OCI-LY1 (cell line): ENCODE results near the gene ZNF574.

ENCODE experiments used
- H2AFZ ChIP-seq: fragments of 200-600 bp; sonication (generic), shearing (Covaris generic); 2 replicates; pipeline ENCODE4 v1.6.0; 2014; ENCODE audit warnings: antibody characterized with exemption, mild to moderate bottlenecking, low read length
- H3F3A ChIP-seq: fragments of 200-600 bp; sonication (generic), shearing (Covaris generic); 2 replicates; pipeline ENCODE4 v1.6.0; 2014; ENCODE audit warnings: mild to moderate bottlenecking, antibody characterized with exemption, low read length, moderate library complexity; ENCODE audit not compliant: insufficient read depth
- H3K27ac ChIP-seq: fragments of 200-600 bp; sonication (generic); 2 replicates; pipeline ENCODE4 v1.5.1; 2014; ENCODE audit warnings: low read length, mixed run types, mild to moderate bottlenecking, low read depth; ENCODE audit not compliant: poor library complexity, severe bottlenecking
- H3K27me3 ChIP-seq: fragments of 200-600 bp; sonication (generic); 2 replicates; pipeline ENCODE4 v1.6.0; 2014; ENCODE audit warnings: antibody characterized with exemption, mild to moderate bottlenecking, low read length, moderate library complexity; ENCODE audit not compliant: insufficient read depth
- H3K36me3 ChIP-seq: fragments of 200-600 bp; sonication (generic); 2 replicates; pipeline ENCODE4 v1.6.1; 2014; ENCODE audit warnings: mild to moderate bottlenecking, antibody characterized with exemption, low read length, moderate library complexity, mixed read lengths; ENCODE audit not compliant: insufficient read depth
- H3K4me1 ChIP-seq: fragments of 200-600 bp; sonication (generic); 2 replicates; pipeline ENCODE4 v1.5.1; 2014; ENCODE audit warnings: mild to moderate bottlenecking, low read length, moderate library complexity; ENCODE audit not compliant: insufficient read depth, severe bottlenecking
- H3K4me2 ChIP-seq: fragments of 200-600 bp; sonication (generic), shearing (Covaris generic); 2 replicates; pipeline ENCODE4 v1.6.1; 2014; ENCODE audit warnings: low read length
- H3K4me3 ChIP-seq: fragments of 200-600 bp; sonication (generic); 2 replicates; pipeline ENCODE4 v1.5.1; 2014; ENCODE audit warnings: low read length, low read depth, mild to moderate bottlenecking, mixed read lengths; ENCODE audit not compliant: poor library complexity, severe bottlenecking
- H3K79me2 ChIP-seq: fragments of 200-600 bp; shearing (Covaris generic); 2 replicates; pipeline ENCODE4 v1.6.1; 2016; ENCODE audit warnings: mixed run types, low read length, mixed read lengths; ENCODE audit not compliant: insufficient read depth
- H3K9ac ChIP-seq: fragments of 200-600 bp; sonication (generic), shearing (Covaris generic); 2 replicates; pipeline ENCODE4 v1.6.1; 2014; ENCODE audit warnings: mild to moderate bottlenecking, low read length, mixed read lengths
- H3K9me2 ChIP-seq: fragments of 200-600 bp; sonication (generic), shearing (Covaris generic); 2 replicates; pipeline ENCODE4 v1.6.1; 2014; ENCODE audit warnings: low read depth, mild to moderate bottlenecking, low read length, mixed read lengths
- H3K9me3 ChIP-seq: fragments of 200-600 bp; shearing (Covaris generic); 2 replicates; pipeline ENCODE4 v1.6.1; 2014; ENCODE audit warnings: low read length, mixed read lengths
- H4K20me1 ChIP-seq: fragments of 200-600 bp; sonication (generic), shearing (Covaris generic); 2 replicates; pipeline ENCODE4 v1.6.0; 2016; ENCODE audit warnings: mild to moderate bottlenecking, low read length; ENCODE audit not compliant: insufficient read depth
- CTCF ChIP-seq: fragments of 200-600 bp; sonication (generic), shearing (Covaris generic); IDR thresholded peaks from 2 replicates; pipeline ENCODE4 v1.5.1; 2017; ENCODE audit warnings: mild to moderate bottlenecking, antibody characterized with exemption, low read length, moderate library complexity, mixed read lengths
- EZH2 ChIP-seq: fragments of 200-600 bp; sonication (generic), shearing (Covaris generic); IDR thresholded peaks from 2 replicates; pipeline ENCODE4 v1.8.0; 2017; ENCODE audit warnings: borderline replicate concordance, mixed run types, mild to moderate bottlenecking, antibody characterized with exemption, low read length, moderate library complexity, mixed read lengths

Gene ZNF574

GRCh38 chr19:42088471-42089190 lies 12.7 kb downstream of the ZNF574 start:
- Histone ChIP-seq H3K9me3 (no peaks in the 10 kb centered on the region), H3K36me3 (peaks cover under 1% of the 10 kb centered on the region; the same call in 1 of the 2 replicates), H3K4me1 (peaks cover 31% of the 10 kb centered on the region), H3K79me2 (no peaks in the 10 kb centered on the region), H4K20me1 (no peaks in the 10 kb centered on the region), H3F3A (no peaks in the 10 kb centered on the region), H3K27ac (no peak overlapping the region), H3K4me2 (no peak overlapping the region), H3K9me2 (no peaks in the 10 kb centered on the region), H2AFZ (no peak overlapping the region), H3K9ac (no peak overlapping the region), H3K4me3 (no peak overlapping the region), H3K27me3 (no peaks in the 10 kb centered on the region)
- no peak for TF ChIP-seq CTCF
- no peak for TF ChIP-seq EZH2

- Histone ChIP-seq H3K79me2 (no peaks in the 10 kb centered on the region), H3K4me1 (peaks cover 31% of the 10 kb centered on the region), H3K9me3 (no peaks in the 10 kb centered on the region), H4K20me1 (no peaks in the 10 kb centered on the region), H3F3A (no peaks in the 10 kb centered on the region), H3K4me2 (no peak overlapping the region), H3K27me3 (no peaks in the 10 kb centered on the region), H3K27ac (no peak overlapping the region), H3K4me3 (no peak overlapping the region), H3K9me2 (no peaks in the 10 kb centered on the region), H3K9ac (no peak overlapping the region), H3K36me3 (peaks cover 6% of the 10 kb centered on the region; the same call in 1 of the 2 replicates), H2AFZ (no peak overlapping the region)
- TF ChIP-seq EZH2 (no peak), CTCF (no peak)
These were observed 13.3 kb downstream of the ZNF574 start for GRCh38 chr19:42089191-42089750.

GRCh38 chr19:42089772-42090171 lies 13.8 kb downstream of the ZNF574 start:
- Histone ChIP-seq H3K4me1 (peaks cover 31% of the 10 kb centered on the region), H3K9me3 (no peaks in the 10 kb centered on the region)

More at GRCh38 chr19:42089772-42090171, 13.8 kb downstream of the ZNF574 start:
- TF ChIP-seq CTCF (no peak), EZH2 (no peak)
- H3K36me3 ChIP-seq, result peaks cover 11% of the 10 kb centered on the region; the same call in 1 of the 2 replicates
- no peaks in the 10 kb centered on the region for H3K79me2 ChIP-seq
- no peaks in the 10 kb centered on the region for H3K9me2 ChIP-seq
- H3K27me3 ChIP-seq, result no peaks in the 10 kb centered on the region
- no peak overlapping the region for H3K27ac ChIP-seq
- no peak overlapping the region for H2AFZ ChIP-seq
- no peak overlapping the region for H3K4me3 ChIP-seq
- no peaks in the 10 kb centered on the region for H3F3A ChIP-seq
- no peaks in the 10 kb centered on the region for H4K20me1 ChIP-seq
- H3K9ac ChIP-seq, result no peak overlapping the region
- H3K4me2 ChIP-seq, result no peak overlapping the region
